CD4-positive, alpha-beta T cell treated with Interleukin-4 for 1 hour (primary cell): ENCODE measurements around the gene KIAA0930.
"Not testable (repeated sequence)": the region's sequence is repeated elsewhere in the genome, so short reads cannot be mapped to it uniquely, and the experiment has no call there.

Experiments
- DNase-seq, 2 donors: peaks; one replicate each; pipeline ENCODE4 v3.0.0-alpha.2; 2020 to 2022

Gene KIAA0930

GRCh38 chr22:45200860-45201511 is 39.7 kb downstream of the KIAA0930 start:
- DNase-seq: no peak

GRCh38 chr22:45200230-45200629 is 40.5 kb downstream of the KIAA0930 start:
- no peak for DNase-seq

- no peak for DNase-seq
Measured at GRCh38 chr22:45199723-45200122, 41.0 kb downstream of the KIAA0930 start.

- DNase-seq: no peak
Measured at GRCh38 chr22:45198463-45198795, 42.3 kb downstream of the KIAA0930 start.

- no peak for DNase-seq
Measured at GRCh38 chr22:45197606-45198462, 42.9 kb downstream of the KIAA0930 start.

- no peak for DNase-seq
Measured at GRCh38 chr22:45196926-45197605, 43.6 kb downstream of the KIAA0930 start.

- no peak for DNase-seq
Measured at GRCh38 chr22:45196308-45196707, 44.4 kb downstream of the KIAA0930 start.

- DNase-seq: no peak
Measured at GRCh38 chr22:45195616-45196015, 45.1 kb downstream of the KIAA0930 start.

GRCh38 chr22:45194686-45195085 is 46.0 kb downstream of the KIAA0930 start:
- DNase-seq: no peak

GRCh38 chr22:45192701-45193187 is 48.0 kb downstream of the KIAA0930 start:
- no peak for DNase-seq

- not testable (repeated sequence) for DNase-seq
Measured at GRCh38 chr22:45191746-45192145, 48.9 kb downstream of the KIAA0930 start.

GRCh38 chr22:45190202-45190872 is 50.4 kb downstream of the KIAA0930 start:
- no peak for DNase-seq

- no peak for DNase-seq
Measured at GRCh38 chr22:45188779-45189178, 51.9 kb downstream of the KIAA0930 start.

GRCh38 chr22:45187891-45188290 is 52.8 kb downstream of the KIAA0930 start:
- no peak for DNase-seq

GRCh38 chr22:45185718-45186514 is 54.8 kb downstream of the KIAA0930 start:
- DNase-seq: no peak

GRCh38 chr22:45183974-45184373 is 56.7 kb downstream of the KIAA0930 start:
- DNase-seq: no peak

GRCh38 chr22:45181766-45182165 is 58.9 kb downstream of the KIAA0930 start:
- DNase-seq: no peak

GRCh38 chr22:45181240-45181639 is 59.5 kb downstream of the KIAA0930 start:
- DNase-seq: no peak

- DNase-seq: no peak
Measured at GRCh38 chr22:45180146-45180679, 60.5 kb downstream of the KIAA0930 start.

- peak; percentile 49 to 55 for DNase-seq
Measured at GRCh38 chr22:45179276-45180049, 61.2 kb downstream of the KIAA0930 start.
